Spinal cord (tissue), 10 donors: Measurements from ENCODE around the gene SMARCD1. TPM values are rescaled to one million over a fixed set of nuclear protein-coding genes. Genes with fewer than 3 reads are reported as not detected.
A peak's percentile ranks its signal among the peaks of the same experiment; 100 is the strongest.

Experiments
- DNase-seq, 6 donors: peaks; one replicate each; pipeline versions ENCODE4 v3.0.0 to v3.0.0-alpha.2; 2013 to 2015; ENCODE audit warnings: low spot score in 6 of 6, low read depth in 4 of 6
- H3K27ac ChIP-seq: one replicate; pipeline ENCODE4 v1.5.1; 2013; ENCODE audit warnings: low read depth, low read length, control low read depth
- H3K27me3 ChIP-seq: one replicate; pipeline ENCODE4 v1.6.1; 2013; ENCODE audit warnings: low read length; ENCODE audit not compliant: control insufficient read depth, insufficient read depth
- H3K36me3 ChIP-seq: one replicate; pipeline ENCODE4 v1.6.1; 2013; ENCODE audit warnings: low read length; ENCODE audit not compliant: control insufficient read depth, insufficient read depth
- H3K4me1 ChIP-seq: one replicate; pipeline ENCODE4 v1.6.1; 2013; ENCODE audit warnings: low read length; ENCODE audit not compliant: control insufficient read depth, insufficient read depth
- H3K4me3 ChIP-seq: one replicate; pipeline ENCODE4 v1.5.1; 2013; ENCODE audit warnings: low read depth, low read length, control low read depth
- H3K9me3 ChIP-seq: one replicate; pipeline ENCODE4 v1.6.1; 2013; ENCODE audit warnings: low read length; ENCODE audit not compliant: control insufficient read depth, insufficient read depth
- WGBS: methylation state at CpG from one replicate; pipeline ENCODE4 v1.1.5; 2013; ENCODE audit warnings: missing lambda C conversion rate; ENCODE audit not compliant: insufficient coverage; 5-methylcytosine and 5-hydroxymethylcytosine counted together
- polyA plus RNA-seq, 2 donors: library from polyadenylated mRNA; unstranded; fragments of 120-200 nt; gene quantifications; one replicate each; pipeline ENCODE4 v1.2.1, GENCODE V29; 2013; ENCODE audit not compliant: insufficient read length in 2 of 2
- total RNA-seq, 2 donors: library from RNA; depleted of rRNA in 1 of 2; stranded (reverse); fragments of 120-200 nt in 1 of 2; fragments of >200 nt in 1 of 2; gene quantifications; one replicate each; pipeline versions ENCODE4 v1.2.3 to v1.2.4, GENCODE V29; 2013 to 2014
- donor health status: healthy.

SMARCD1 gene
- total and polyA plus RNA-seq, 4 donors: 34.7 to 133 (median 89.4) TPM

GRCh38 chr12:50073712-50074111 lies 11.4 kb upstream of the SMARCD1 start:
- WGBS: 80% methylated on average over 10 of the region's 10 CpGs

GRCh38 chr12:50074936-50075807 lies 10.0 kb upstream of the SMARCD1 start:
- WGBS: 7% methylated on average over 8 of the region's 9 CpGs
- peaks cover 75% of the 10 kb centered on the region for H3K36me3 ChIP-seq

More at GRCh38 chr12:50073712-50074111, 11.4 kb upstream of the SMARCD1 start:
- no peak overlapping the region for H3K4me3 ChIP-seq
- H3K4me1 ChIP-seq: peaks cover 36% of the 10 kb centered on the region
- no peaks in the 10 kb centered on the region for H3K9me3 ChIP-seq
- no peak overlapping the region for H3K27ac ChIP-seq
- peaks cover 66% of the 10 kb centered on the region for H3K36me3 ChIP-seq
- DNase-seq: no peak
- no peaks in the 10 kb centered on the region for H3K27me3 ChIP-seq

GRCh38 chr12:50075808-50076170 lies 9.4 kb upstream of the SMARCD1 start:
- Histone ChIP-seq H3K27ac (no peak overlapping the region), H3K36me3 (peaks cover 79% of the 10 kb centered on the region)

More at GRCh38 chr12:50074936-50075807, 10.0 kb upstream of the SMARCD1 start:
- Histone ChIP-seq H3K27me3 (no peaks in the 10 kb centered on the region), H3K27ac (no peak overlapping the region), H3K9me3 (no peaks in the 10 kb centered on the region), H3K4me3 (no peak overlapping the region), H3K4me1 (peaks cover 33% of the 10 kb centered on the region)
- DNase-seq: peak in 3 of 6 donors; percentile 59 to 89 (median 87)

GRCh38 chr12:50077099-50077498 lies 8.0 kb upstream of the SMARCD1 start:
- Histone ChIP-seq H3K9me3 (no peaks in the 10 kb centered on the region), H3K36me3 (peaks cover 82% of the 10 kb centered on the region), H3K27me3 (no peaks in the 10 kb centered on the region), H3K27ac (no peak overlapping the region), H3K4me1 (peaks cover 19% of the 10 kb centered on the region), H3K4me3 (no peak overlapping the region)
- DNase-seq: no peak
- WGBS: 88% methylated on average over 12 of the region's 12 CpGs

More at GRCh38 chr12:50075808-50076170, 9.4 kb upstream of the SMARCD1 start:
- H3K9me3 ChIP-seq: no peaks in the 10 kb centered on the region
- WGBS: 100% methylated on average over 1 of the region's 1 CpG
- peaks cover 26% of the 10 kb centered on the region for H3K4me1 ChIP-seq
- H3K4me3 ChIP-seq: no peak overlapping the region
- no peak for DNase-seq
- H3K27me3 ChIP-seq: no peaks in the 10 kb centered on the region

- Histone ChIP-seq H3K36me3 (peaks cover 81% of the 10 kb centered on the region), H3K4me3 (no peak overlapping the region), H3K27ac (no peak overlapping the region), H3K27me3 (no peaks in the 10 kb centered on the region), H3K4me1 (peaks cover 12% of the 10 kb centered on the region), H3K9me3 (no peaks in the 10 kb centered on the region)
- 96% methylated on average over 10 of the region's 10 CpGs for WGBS
- no peak for DNase-seq
These were observed 6.9 kb upstream of the SMARCD1 start for GRCh38 chr12:50078281-50078680.

- no peaks in the 10 kb centered on the region for H3K27me3 ChIP-seq
- DNase-seq: no peak
- no peaks in the 10 kb centered on the region for H3K9me3 ChIP-seq
- H3K4me1 ChIP-seq: peaks cover 16% of the 10 kb centered on the region
- peaks cover 68% of the 10 kb centered on the region for H3K36me3 ChIP-seq
- WGBS: 93% methylated on average over 5 of the region's 5 CpGs
- no peak overlapping the region for H3K4me3 ChIP-seq
- H3K27ac ChIP-seq: no peak overlapping the region
These were observed 5.4 kb upstream of the SMARCD1 start for GRCh38 chr12:50079771-50080170.

- H3K27me3 ChIP-seq: no peaks in the 10 kb centered on the region
- DNase-seq: no peak
- no peaks in the 10 kb centered on the region for H3K9me3 ChIP-seq
- peaks cover 11% of the 10 kb centered on the region for H3K4me1 ChIP-seq
- no peak overlapping the region for H3K27ac ChIP-seq
- H3K36me3 ChIP-seq: peaks cover 68% of the 10 kb centered on the region
- no peak overlapping the region for H3K4me3 ChIP-seq
- WGBS: 39% methylated on average over 33 of the region's 46 CpGs
These were observed 3.9 kb upstream of the SMARCD1 start for GRCh38 chr12:50081096-50081808.

- Histone ChIP-seq H3K36me3 (peaks cover 70% of the 10 kb centered on the region), H3K9me3 (no peaks in the 10 kb centered on the region), H3K27me3 (no peaks in the 10 kb centered on the region), H3K4me1 (peaks cover 11% of the 10 kb centered on the region), H3K27ac (no peak overlapping the region), H3K4me3 (no peak overlapping the region)
- no peak for DNase-seq
- 63% methylated on average over 6 of the region's 7 CpGs for WGBS
These were observed 2.5 kb upstream of the SMARCD1 start for GRCh38 chr12:50082644-50083043.

GRCh38 chr12:50083301-50083700 lies 1.8 kb upstream of the SMARCD1 start:
- Histone ChIP-seq H3K27me3 (no peaks in the 10 kb centered on the region), H3K36me3 (peaks cover 66% of the 10 kb centered on the region), H3K4me3 (no peak overlapping the region), H3K4me1 (peaks cover 11% of the 10 kb centered on the region), H3K9me3 (no peaks in the 10 kb centered on the region), H3K27ac (no peak overlapping the region)
- WGBS: no CpG with 5 or more reads among the region's 1 CpG
- DNase-seq: no peak
